T follicular helper cell (primary cell): ENCODE results near the gene RPL37.
"Not testable (repeated sequence)": the region's sequence is repeated elsewhere in the genome, so short reads cannot be mapped to it uniquely, and the experiment has no call there.

Experiments used
- DNase-seq: peaks from one replicate; pipeline ENCODE4 v3.0.0-alpha.2; 2020; ENCODE audit warnings: low read depth

RPL37 gene

GRCh38 chr5:40833712-40834229 lies 1.3 kb downstream of the RPL37 start:
- no peak for DNase-seq

GRCh38 chr5:40832345-40832744 lies 2.7 kb downstream of the RPL37 start:
- no peak for DNase-seq

- no peak for DNase-seq
Measured at GRCh38 chr5:40831346-40832210, 3.4 kb downstream of the RPL37 start.

GRCh38 chr5:40829748-40830533 lies 5.1 kb downstream of the RPL37 start:
- DNase-seq, result no peak

GRCh38 chr5:40828690-40829661 lies 6.0 kb downstream of the RPL37 start:
- DNase-seq, result no peak

GRCh38 chr5:40828021-40828631 lies 6.9 kb downstream of the RPL37 start:
- DNase-seq, result no peak

GRCh38 chr5:40827188-40827977 lies 7.6 kb downstream of the RPL37 start:
- DNase-seq, result no peak

GRCh38 chr5:40826489-40827187 lies 8.4 kb downstream of the RPL37 start:
- DNase-seq, result no peak

- not testable (repeated sequence) for DNase-seq
Measured at GRCh38 chr5:40825461-40826043, 9.5 kb downstream of the RPL37 start.

- no peak for DNase-seq
Measured at GRCh38 chr5:40823459-40823858, 11.6 kb downstream of the RPL37 start.

- DNase-seq, result no peak
Measured at GRCh38 chr5:40813698-40814281, 21.2 kb downstream of the RPL37 start.

- no peak for DNase-seq
Measured at GRCh38 chr5:40812125-40812524, 22.9 kb downstream of the RPL37 start.

GRCh38 chr5:40801771-40802562 lies 33.1 kb downstream of the RPL37 start:
- no peak for DNase-seq

GRCh38 chr5:40799258-40799657 lies 35.8 kb downstream of the RPL37 start:
- no peak for DNase-seq

GRCh38 chr5:40798801-40799210 lies 36.2 kb downstream of the RPL37 start:
- DNase-seq, result no peak

- peak; percentile 87 for DNase-seq
Measured at GRCh38 chr5:40798012-40798800, 36.8 kb downstream of the RPL37 start, which contains the start of gene PRKAA1. Gene PRKAA1, minus strand, starts transcription at chr5:40798374. Its CDS starts 185 bp downstream, at chr5:40798189.
